ENCODE data around the gene AMZ2.
"Not testable (repeated sequence)": the region's sequence is repeated elsewhere in the genome, so short reads cannot be mapped to it uniquely, and the experiment has no call there.

Gene AMZ2, protein sequence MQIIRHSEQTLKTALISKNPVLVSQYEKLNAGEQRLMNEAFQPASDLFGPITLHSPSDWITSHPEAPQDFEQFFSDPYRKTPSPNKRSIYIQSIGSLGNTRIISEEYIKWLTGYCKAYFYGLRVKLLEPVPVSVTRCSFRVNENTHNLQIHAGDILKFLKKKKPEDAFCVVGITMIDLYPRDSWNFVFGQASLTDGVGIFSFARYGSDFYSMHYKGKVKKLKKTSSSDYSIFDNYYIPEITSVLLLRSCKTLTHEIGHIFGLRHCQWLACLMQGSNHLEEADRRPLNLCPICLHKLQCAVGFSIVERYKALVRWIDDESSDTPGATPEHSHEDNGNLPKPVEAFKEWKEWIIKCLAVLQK

DNA sequence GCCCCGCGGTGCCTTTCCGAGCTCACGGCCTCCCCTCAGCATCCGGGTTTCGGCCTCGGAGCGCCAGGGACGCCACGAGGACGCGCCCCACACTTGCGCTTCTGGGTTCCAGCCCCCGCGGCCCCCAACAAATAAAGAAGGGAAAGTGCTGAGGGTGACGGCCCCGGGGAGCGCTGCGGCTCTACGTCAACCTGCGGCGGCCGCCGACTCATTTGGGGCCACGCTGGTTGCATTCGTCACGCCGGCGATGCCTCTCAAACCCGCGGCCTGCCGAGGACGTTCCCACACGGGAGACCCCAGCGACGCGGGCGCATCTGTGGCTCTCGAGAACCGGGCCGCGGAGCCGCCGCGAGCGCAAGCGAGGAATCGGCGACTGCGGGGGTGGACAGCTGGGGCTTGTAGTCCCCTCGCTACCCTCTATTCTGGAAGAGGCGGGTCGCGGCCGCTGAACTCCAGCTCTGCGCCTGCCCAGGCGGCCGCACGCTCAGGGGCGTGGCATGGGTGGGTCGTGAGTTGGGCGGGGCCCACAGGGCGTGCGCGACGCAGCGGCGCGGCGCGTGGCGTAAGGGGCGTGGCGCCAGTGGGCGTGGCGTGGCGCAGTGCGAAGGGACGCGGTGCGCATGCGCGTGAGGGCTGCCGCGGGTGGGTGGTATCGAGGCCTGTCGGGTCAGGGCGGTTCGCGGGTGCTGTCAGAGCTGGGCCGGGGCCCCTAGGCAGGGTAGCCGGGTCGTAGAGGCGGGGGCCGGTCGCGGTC lies at the start of gene AMZ2:
AMZ2 (plus strand) TSS at position 599 of the 754 bp plus-strand sequence. CDS start 2,145 bp downstream, outside the sequence.
- peak; percentile 97 for DNase-seq (ENCODE audit: low read depth)

DNA sequence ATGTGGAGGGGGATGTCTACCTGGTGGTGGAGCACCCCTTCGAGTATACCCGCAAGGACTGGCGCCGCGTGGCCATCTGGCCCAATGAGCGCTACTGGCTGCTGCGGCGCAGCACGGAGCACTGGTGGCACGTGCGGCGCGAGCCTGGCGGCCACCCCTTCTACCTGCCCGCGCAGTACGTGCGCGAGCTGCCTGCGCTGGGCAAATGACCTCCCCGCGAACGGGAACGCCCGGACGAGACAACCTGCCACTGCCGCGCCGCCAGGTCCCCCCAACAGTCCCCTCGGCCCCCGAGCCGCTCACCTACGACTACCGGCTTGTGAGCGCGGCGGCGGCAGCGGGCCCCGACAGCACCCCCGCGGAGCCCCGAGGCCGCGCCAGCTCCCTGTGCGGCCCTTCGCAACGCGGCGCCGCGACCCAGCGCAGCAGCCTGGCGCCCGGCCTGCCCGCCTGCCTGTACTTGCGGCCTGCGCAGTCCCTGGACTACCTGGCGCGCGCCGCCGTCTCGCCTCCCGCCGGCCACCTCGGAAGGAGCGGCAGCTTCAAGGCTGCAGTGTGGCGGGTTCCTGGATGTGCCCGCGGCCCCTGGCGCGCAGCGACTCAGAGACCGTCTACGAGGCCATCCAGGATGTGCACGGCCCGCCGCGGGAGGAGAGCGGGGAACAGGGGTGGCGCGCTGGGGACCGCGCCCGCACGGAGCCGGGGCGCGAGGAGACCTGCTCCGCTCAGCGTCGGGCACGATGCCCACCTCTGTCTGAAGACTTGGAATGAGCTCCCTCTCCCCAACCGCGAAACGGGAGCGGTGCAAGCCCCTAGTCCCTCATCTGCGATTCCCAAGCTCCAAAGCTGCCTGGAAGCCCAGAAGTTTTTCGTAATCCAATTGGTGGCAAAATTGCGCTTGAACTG lies 48.7 kb upstream of the AMZ2 start:
- DNase-seq (ENCODE audit: low read depth), result no peak

DNA sequence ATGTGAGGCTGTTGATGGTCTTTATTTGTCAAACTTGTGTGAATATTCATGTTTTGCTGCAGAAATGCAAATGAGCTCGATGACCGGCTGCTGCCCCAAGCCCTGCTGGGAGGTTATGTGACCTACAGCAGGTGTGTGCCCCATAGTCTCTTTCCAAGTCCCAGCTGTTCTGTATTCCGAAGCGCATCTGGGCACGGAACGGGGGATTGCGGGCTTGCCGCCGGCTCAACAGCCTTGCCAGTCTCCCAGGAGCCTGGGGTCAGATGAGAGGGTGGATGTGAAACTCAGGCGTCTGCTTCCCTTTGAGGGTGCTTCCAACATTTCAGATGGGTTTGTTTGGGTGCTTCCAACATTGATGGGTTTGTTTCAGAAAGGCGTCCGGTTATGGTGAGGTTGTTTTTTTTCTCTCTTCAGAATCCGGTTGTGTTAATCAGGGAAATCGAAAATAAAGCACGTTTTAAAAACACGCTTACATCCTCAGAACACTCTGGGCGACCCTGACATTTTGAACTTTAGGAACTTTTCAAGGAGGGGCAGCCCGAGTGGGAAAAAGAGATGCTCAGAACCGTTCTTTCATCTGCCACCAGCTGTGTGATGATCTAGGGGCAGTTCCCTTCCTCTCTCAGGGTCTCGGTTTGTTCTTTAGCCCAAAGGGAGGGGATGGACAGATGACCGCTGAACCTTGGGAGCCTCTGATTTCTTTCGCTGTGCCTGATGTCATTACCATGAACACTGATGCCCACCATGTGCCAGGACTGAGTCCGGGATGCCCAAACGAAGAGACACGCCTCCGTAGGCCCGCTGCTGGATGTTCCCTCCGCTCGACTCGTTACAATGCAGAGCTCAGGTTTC lies 47.8 kb upstream of the AMZ2 start:
- DNase-seq (ENCODE audit: low read depth), result no peak

DNA sequence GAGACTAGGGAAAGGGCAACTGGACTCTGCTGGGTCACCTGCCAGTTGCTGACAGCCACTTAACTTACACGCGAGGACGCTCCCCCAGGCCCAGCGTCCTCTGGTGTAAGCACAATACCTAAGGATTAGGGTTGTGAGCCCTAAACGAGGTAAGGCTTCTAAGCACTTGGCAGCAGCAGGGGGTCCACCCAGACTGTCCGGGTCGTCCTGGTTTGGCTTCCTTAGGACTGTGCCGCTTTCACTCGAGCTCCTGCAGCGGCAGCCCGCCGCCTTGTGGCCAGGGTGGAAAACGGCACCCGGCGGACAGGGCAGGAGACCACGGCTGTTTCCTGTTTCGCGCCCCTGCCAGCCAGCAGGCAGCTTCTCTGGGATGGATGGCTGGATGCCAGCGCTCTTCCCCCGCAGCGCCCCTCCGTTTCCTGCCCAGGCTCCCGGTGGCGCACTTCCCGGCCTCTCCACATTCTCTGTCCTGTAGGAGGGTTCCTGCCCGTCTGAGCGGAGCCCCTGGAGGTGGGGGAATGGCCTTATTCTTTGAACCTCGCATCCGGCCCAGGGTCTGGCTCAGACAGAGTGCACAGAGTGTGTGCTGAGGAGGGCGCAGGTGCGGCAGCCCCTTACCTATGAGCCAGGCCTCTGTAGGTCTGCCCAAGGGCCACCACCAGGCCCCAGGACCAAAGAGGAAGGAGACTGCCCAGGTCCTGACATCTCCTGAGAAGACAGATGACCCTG lies 47.0 kb upstream of the AMZ2 start:
- DNase-seq (ENCODE audit: low read depth), result peak; percentile 63

DNA sequence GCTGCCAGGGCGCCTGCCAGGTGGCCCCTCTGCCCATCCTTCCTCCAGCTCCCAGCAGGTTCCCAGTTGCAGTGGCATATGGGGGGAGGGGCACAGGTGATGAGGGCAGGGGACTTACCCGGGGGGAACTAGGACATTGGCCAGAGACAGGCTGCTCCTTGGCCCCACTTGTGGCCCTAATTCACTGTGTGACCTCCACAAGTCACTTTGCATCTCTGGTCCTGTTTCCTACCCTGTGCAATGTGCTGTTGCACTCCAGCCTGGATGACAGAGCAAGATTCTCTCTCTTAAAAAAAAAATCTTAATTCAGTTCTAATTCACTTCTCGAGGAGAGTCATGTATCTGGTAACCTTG lies 46.4 kb upstream of the AMZ2 start:
- DNase-seq (ENCODE audit: low read depth), result not testable (repeated sequence)

DNA sequence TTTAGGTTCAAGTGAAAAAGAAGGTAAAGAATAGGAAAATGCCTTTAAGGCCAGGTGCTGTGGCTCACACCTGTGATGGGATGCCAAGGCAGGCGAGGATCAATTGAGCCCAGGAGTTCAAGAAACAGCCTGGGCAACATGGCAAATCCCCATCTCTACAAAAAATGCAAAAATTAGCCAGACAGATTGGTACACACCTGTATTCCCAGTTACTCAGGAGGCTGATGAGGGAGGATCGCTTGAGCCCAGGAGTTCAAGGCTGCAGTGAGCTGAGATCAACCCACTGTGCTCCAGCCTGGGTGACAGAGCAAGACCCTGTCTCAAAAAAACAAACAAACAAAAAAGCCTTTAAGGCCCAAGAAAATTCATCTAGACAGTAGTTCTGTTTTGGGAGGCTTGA lies 45.5 kb upstream of the AMZ2 start:
- DNase-seq (ENCODE audit: low read depth), result not testable (repeated sequence)

DNA sequence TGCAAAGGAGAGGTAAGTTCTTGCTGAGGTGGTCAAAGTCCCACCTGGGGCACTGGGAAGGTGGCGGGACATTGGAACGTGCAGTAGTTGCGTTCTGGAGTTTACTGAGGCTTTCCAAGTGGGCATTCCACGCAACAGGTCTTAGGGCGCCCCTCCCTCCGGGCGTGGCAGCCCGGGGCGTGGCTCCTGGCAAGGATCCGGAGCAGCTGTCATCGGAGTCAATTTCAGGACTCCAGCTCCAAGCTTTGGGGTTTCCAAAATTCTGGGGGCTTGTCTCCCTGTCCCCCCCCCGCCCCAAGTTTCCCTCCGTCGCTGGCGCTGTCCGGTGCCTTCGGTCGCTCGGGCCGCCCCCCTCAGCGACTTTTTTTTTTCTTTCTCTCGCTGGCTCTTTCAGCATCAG lies 43.1 kb upstream of the AMZ2 start:
- DNase-seq (ENCODE audit: low read depth), result no peak

DNA sequence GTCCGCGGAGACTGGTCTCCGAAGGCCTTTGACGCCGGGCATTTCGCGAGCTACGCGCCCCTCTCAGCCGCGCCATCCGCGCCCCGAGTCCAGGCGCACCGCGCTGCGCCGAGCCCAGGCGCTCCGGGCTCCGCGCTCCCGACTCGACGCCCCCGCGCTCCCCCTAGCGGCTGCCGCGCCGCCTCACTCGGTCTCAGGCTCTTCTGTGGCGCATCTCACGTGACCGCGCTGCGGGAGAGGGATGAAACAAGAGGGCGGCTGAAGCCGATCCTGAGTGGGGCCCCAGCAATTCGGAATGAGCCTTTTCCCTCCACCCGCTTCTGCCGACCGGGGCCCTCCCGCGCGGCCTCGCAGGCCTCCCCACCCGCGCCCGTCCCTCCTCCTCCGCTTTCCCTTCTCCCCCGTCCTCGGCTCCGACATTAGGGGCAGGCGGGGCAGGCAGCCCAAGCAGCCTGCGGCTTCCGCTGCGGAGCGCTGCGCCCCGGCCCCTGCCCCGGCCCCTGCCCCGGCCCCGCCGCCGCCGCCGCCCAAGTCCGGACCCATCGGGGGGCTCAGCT lies 42.5 kb upstream of the AMZ2 start:
- DNase-seq (ENCODE audit: low read depth), result peak; percentile 88

DNA sequence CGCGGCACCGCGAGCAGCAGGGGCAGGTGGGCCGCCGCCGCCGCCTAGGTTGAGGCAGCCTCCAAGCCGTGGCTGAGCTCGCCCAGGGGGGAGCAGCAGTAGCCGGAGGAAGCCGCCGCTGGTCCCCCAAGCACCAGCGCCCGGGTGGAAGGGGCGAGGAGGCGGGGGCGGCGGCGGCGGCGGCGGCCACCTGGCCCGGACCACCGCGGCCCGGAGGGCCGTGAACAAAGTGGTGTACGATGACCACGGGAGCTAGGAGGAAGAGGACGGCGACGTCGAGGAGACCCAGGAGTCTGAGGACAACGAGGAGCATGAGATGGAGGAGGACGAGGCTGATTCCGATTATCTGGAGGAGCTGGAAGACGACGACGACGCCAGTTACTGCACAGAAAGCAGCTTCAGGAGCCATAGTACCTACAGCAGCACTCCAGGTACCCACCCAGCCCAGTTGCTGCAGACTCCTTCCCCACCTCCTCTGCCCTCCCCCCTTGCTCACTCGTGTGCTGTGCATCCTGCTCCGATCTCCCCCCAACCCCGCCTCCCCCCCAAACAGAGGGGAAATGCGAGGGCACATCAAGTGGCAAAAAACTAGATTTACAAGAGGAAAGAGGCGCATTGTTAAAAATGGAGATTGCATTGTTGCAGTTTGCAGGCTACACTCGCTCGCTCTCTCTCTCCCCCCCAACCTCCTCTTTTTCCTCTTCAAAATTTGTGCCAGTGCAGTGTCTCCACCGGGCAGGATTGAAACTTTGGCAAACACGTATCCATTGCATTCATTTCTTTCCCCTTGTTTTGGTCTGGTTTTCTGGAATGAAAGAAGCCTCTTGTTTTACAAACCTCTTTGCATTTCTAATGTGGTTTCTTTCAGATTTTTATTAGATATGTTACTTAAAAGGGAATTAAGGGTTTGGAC lies 41.8 kb upstream of the AMZ2 start:
- no peak for DNase-seq (ENCODE audit: low read depth)

DNA sequence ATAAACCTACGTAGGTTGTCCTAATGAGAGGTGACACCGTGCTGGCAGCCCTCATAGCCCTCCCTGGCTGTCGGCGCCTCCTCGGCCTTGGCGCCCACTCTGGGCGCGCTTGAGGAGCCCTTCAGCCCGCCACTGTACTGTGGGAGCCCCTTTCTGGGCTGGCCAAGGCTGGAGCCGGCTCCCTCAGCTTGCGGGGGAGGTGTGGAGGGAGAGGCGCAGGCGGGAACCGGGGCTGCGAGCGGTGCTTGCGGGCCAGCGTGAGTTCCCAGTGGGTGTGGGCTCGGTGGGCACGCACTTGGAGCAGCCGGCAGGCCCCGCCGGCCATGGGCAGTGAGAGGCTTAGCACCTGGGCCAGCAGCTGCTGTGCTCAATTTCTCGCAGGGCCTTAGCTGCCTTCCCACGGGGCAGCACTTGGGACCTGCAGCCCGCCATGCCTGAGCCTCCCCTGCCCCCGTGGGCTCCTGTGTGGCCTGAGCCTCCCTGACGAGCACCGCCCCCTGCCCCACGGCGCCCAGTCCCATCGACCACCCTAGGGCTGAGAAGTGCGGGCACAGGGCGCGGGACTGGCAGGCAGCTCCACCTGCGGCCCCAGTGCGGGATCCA lies 40.1 kb upstream of the AMZ2 start:
- no peak for DNase-seq (ENCODE audit: low read depth)

DNA sequence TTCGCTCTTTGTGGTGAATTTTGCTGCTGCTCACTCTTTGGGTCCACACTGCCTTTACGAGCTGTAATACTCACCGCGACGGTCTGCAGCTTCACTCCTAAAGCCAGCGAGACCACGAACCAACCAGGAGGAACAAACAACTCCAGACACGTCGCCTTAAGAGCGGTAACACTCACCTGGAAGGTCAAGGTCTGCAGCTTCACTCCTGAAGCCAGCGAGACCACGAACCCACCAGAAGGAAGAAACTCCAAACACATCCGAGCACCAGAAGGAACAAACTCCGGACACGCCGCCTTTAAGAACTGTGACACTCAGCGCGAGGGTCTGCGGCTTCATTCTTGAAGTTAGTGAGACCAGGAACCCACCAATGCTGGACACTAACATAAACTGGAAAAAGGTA lies 39.2 kb upstream of the AMZ2 start:
- not testable (repeated sequence) for DNase-seq (ENCODE audit: low read depth)

DNA sequence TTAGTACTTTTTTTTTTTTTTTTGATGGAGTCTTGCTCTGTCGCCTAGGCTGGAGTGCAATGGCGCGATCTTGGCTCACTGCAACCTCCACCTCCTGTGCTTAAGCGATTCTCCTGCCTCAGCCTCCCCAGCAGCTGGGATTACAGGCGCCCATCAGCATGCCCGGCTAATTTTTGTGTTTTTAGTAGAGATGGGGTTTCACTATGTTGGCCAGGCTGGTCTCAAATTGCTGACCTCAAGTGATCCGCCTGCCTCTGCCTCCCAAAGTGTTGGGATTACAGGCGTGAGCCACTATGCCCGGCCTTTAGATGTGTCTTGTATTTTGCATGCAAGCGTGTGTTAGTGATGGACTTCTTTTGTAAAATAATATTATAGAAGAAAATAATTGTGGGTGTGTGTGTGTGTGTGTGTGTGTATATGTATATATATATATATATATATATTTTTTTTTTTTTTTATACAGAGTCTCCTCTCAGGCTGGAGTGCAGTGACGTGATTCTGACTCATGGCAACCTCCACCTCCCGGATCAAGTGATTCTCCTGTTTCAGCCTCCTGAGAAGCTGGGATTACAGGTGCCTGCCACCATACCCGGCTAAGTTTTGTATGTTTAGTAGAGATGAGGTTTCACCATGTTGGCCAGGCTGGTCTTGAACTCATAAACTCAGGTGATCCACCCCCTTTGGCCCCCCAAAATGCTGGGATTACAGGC lies 38.5 kb upstream of the AMZ2 start:
- not testable (repeated sequence) for DNase-seq (ENCODE audit: low read depth)

DNA sequence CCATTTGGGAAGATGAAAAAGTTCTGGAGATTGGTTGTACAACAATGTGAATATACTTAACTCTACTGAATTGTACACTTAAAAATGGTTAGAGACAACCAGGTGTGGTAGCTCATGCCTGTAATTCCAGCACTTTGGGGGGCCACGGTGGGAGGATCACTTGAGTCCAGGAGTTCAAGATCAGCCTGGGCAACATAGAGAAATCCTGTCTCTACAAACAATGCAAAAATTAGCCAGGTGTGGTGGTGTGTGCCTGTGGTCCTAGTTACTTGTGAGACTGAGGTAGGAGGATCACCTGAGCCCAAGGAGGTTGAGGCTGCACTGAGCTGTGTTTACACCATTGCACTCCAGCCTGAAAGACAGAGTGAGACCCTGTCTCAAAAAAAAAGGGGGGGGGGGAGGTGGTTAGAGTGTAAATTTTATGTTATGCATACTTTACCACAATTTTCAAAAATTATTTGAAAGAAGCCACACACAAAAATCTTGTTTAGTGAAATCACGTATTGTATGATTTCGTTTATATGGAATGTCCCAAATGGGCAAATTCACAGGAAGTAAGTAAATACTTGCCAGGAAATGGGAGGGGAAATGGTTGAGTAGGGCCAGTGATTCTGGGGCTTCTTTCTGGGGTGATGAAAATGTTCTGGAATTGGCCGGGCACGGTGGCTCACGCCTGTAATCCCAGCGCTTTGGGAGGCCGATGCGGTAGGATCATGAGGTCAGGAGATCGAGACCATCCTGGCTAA lies 37.1 kb upstream of the AMZ2 start:
- DNase-seq (ENCODE audit: low read depth), result no peak

DNA sequence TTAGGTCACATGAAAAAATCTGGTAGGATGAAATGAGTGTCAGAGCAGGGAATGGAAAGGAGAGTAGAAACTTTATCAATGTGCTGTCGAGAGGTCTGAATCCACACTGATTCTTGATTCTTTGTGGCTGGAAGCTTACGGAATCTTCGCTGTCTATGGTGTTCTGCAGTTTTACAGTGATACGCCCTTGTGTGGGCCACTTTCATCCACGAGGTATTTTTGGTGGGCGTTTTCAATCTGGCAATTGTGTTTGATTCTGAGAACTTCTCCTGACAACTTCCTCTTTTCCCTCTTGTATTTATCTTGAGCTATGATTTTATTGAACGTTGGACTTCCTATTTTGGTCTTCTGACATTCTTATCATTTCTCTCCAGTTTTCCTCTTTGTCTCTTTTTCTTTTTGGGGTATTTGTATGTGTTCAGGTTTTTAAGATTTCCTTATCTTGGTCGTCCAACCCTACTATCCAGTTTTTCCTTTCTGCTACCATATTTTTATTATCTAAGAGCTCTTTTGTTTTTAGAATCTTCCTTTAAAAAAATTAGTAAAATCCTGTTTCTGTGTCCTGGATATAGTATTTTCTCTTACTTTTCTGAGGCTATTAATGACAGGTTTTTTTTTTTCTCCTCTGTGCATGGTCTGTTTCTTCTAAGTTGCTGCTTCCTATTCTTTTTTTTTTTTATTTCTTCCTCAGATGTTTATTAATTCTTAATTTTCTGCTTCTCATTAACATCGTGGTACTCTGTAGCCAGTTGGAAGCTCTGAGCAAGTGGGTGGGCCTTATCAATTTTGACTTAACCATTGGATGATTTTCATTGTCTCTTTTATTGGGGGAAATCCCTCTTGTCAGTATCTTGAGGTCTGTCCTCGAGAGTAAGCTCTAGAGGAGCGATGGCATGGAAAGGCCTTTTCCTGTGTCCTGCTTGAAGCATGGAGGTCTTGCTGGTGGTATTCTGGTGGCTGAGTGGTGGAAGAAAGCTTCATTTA lies 34.1 kb upstream of the AMZ2 start:
- not testable (repeated sequence) for DNase-seq (ENCODE audit: low read depth)

DNA sequence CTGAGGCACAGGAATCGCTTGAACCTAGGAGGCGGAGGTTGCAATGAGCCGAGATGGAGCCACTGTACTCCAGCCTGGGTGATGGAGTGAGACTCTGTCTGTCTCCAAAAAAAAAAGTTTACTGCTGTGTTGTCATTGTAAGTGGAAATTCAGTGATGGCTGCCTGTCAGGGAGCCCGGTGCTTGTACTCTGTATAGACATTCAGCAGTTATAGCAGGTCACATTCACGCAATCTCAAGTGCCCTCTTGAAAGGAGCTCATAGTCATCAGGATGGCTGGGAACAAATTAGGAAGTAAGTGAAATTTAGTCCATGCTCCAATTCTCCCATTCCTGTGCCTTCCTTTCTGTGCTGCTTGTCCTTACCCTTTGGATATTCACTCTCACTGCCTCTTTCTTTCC lies 32.4 kb upstream of the AMZ2 start:
- not testable (repeated sequence) for DNase-seq (ENCODE audit: low read depth)

DNA sequence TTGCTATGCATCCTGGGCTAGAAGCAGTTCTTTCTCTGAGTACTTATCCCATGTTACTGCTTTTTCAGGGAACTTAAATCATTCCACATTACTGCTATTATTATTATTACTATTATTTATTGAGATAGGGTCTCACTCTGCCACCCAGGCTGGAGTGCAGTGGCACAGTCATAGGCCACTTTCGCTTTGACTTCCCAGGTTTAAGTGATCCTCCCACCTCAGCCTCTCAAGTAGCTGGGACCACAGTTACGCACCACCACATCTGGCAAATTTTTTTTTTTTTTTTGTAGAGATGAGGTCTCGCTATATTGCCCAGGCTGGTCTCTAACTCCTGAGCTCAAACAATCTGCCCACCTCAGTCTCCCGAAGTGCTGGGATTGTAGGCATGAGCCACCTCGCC lies 28.4 kb upstream of the AMZ2 start:
- not testable (repeated sequence) for DNase-seq (ENCODE audit: low read depth)

Data from stimulated activated CD8-positive, alpha-beta memory T cell treated with anti-CD3 and anti-CD28 coated beads, Interleukin-4, amount 100 ng/mL, for 24 hours (primary cell).